GM19240 (cell line): ENCODE results near the gene CELF1.
"Not testable (repeated sequence)": the region's sequence is repeated elsewhere in the genome, so short reads cannot be mapped to it uniquely, and the experiment has no call there.

Source experiments
- DNase-seq: peaks from one replicate; pipeline ENCODE4 v3.0.0; 2011; ENCODE audit warnings: low spot score; ENCODE audit not compliant: insufficient read length

The CELF1 gene

GRCh38 chr11:47541070-47541469 lies 11.9 kb downstream of the CELF1 start:
- no peak for DNase-seq

- DNase-seq = no peak
Measured at GRCh38 chr11:47539681-47540039, 13.3 kb downstream of the CELF1 start.

- DNase-seq = no peak
Measured at GRCh38 chr11:47538741-47539565, 14.0 kb downstream of the CELF1 start.

GRCh38 chr11:47536915-47537314 lies 16.0 kb downstream of the CELF1 start:
- no peak for DNase-seq

GRCh38 chr11:47534704-47535251 lies 18.2 kb downstream of the CELF1 start:
- no peak for DNase-seq

GRCh38 chr11:47533690-47534151 lies 19.2 kb downstream of the CELF1 start:
- DNase-seq = no peak

DNA sequence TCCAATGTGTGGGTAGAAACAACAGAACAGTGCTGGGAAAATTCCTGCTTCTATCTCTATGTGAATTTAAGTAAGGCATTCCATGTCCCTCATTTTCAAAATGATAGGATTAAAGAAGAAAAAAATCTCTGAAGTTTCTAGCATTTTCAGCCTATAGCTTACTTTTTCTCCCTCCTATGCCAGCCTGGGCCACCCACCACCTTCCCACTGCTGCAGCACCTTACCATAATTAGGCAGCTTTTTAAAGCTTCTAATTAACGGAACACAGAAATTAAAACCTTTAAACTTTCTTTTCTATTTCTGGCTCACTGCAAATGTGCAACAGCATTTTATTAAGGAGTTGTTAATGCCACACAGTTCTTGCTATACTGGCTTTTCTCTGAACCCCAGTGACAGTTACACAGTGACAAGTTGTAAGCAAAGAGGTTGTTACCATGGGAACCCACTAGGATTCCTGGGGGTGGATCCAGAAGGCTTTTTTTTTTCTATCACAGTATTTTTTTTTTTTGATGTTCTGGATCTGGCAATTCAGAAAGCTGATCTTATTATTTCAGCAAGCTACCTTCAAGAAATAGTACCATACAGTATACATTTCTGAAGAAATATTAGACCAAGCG lies 20.2 kb downstream of the CELF1 start:
- DNase-seq = no peak

GRCh38 chr11:47531666-47532065 lies 21.3 kb downstream of the CELF1 start:
- DNase-seq = no peak

- not testable (repeated sequence) for DNase-seq
Measured at GRCh38 chr11:47530721-47531120, 22.2 kb downstream of the CELF1 start.

GRCh38 chr11:47529951-47530350 lies 23.0 kb downstream of the CELF1 start:
- no peak for DNase-seq

DNA sequence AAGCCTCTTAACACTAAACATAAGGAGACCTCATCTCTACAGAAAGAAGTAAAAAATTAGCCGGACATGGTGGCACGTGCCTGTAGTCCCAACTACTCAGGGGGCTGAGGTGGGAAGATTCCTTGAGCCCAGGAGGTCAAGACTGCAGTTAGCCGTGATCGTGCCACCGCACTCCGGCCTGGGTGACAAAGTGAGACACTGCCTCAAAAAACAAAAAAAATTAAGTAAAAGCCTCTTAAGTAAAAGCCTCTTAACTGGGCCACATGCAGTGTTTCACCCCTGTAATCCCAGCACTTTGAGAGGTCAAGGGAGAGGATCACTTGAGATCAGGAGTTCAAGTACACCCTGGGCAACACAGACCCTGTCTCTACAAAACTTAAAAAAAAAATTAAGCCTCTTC lies 25.7 kb downstream of the CELF1 start:
- DNase-seq = no peak

DNA sequence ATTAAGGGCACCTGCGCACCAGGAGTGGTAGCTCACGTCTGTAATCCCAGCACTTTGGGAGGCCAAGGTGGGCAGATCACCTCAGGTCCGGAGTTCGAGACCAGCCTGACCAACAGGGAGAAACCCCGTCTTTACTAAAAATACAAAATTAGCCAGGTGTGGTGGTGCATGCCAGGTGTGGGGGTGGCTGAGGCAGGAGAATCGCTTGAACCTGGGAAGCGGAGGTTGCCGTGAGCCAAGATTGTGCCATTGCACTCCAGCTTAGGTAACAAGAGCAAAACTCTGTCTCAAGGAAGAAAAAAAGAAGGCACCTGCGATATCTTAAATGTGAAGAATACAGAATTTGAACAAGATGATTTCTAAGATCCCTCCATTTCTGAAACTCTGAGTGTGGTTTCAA lies 26.9 kb downstream of the CELF1 start:
- not testable (repeated sequence) for DNase-seq

DNA sequence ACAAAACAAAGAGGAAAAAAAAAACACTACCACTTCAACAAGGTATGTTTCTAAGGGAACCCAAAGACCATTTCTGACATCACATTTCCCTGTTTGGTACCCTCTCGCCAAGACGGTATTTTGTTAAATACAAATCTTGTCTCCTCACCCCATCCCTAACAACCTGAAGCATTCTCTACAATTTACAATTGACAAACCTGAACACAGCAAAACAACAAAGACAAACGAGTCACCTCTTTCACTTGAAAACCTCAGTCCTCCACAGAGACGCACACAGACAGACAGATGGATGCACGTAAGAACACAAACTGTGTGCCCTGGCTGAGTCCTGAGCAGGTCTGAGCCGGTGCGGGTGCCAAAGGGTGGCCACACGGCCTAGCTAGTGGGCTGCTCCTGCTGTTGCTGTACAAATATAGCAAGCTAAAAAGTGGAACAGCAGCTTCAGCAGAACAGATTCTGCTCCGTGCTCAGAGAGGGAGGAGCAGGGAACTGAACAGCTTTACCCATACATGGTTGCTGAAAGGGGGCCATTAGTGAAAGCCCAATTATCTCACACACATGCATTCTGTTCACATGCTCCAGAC lies 28.5 kb downstream of the CELF1 start:
- no peak for DNase-seq

DNA sequence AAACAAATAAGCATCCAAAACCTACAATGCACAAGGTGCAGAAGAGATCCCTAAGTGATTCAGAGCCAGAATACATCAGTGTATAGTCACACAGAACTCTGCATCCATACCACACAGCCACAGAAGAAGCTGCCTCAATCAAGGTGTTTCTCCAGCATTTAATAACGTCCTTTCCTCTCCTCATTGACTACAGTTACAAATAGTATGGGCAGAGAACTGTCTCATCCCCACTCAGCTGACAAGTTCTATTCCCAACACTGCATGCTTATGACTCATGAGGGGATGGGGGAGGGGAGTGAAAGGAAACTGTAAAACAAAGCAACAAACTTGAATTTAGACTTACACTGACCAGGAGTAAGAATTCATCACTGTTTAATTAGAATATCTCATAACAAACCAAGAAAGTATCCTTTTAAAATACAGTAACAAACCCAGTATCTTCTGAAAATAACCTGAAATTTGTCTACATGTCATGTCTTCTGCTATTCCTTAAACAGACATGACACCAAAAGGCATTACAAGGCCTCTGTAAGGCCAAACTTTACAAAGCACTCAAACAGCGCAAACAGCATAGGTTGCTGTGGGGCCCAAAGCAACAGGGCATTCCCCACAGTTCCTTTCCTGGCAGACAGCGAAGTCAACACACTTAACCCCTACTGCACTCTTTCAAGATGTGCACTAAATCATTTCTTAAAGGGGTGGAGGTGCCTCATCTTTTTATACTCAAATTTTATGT lies 29.3 kb downstream of the CELF1 start:
- DNase-seq = no peak

GRCh38 chr11:47518212-47518964 lies 34.5 kb downstream of the CELF1 start:
- no peak for DNase-seq

- no peak for DNase-seq
Measured at GRCh38 chr11:47516984-47517853, 35.7 kb downstream of the CELF1 start.

DNA sequence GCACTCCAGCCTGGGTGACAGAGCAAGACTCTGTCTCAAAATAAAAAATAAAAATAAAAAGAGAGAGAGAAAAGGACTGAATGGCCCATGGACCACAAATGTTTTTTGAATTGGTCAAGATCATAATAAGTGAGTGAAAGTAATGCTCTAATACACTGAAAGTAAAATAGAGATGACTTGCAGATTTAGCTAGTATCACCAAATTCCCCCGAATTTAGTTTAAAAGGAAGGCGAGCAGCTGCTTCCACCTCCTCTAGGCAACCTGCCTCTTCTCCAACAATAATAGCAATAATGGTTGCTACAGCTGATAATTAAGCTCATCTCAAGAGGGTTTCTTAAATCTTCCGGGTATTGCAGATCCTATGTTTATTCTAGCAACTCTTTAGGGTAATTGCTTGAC lies 36.8 kb downstream of the CELF1 start:
- no peak for DNase-seq

DNA sequence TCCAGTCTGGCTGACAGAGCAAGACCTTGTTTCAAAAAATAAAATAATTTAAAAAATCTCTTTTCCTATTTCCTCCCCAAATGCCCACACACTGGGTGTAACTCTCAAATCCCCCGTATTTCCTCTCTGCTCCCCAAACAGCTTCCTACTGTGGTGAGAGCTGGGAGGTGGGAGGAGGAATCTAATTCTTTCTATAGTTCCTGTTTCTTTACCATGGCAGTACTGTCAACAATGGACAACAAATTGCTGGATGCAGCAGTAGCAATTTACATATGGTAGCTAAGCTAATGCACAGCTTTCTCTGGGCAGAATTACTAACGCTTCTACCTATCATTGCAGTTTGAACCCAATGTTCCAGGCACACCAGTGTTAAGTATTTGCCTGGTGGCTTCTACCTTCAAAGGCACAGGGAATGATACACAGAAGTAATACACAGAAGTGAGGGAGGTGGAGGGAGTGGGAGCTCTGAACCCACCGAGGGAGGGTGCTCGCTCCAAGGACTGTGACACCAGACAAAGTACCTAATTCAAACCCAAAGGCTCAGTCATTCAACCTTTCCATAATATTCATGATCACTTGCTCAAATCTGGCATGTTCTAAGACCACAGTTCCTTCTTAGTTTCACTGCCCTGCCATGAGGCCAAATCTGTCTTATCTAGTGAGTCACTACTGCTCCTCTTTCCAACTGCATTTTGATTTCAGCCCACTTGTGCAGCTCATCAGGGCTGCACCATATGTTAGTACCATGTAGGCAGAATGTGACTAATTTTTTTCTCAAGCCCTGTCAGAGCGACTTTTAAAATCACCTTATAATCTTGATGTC lies 37.9 kb downstream of the CELF1 start:
- DNase-seq = no peak

GRCh38 chr11:47512701-47513100 lies 40.2 kb downstream of the CELF1 start:
- no peak for DNase-seq
